ENCODE results near the gene GNG10.

DNA sequence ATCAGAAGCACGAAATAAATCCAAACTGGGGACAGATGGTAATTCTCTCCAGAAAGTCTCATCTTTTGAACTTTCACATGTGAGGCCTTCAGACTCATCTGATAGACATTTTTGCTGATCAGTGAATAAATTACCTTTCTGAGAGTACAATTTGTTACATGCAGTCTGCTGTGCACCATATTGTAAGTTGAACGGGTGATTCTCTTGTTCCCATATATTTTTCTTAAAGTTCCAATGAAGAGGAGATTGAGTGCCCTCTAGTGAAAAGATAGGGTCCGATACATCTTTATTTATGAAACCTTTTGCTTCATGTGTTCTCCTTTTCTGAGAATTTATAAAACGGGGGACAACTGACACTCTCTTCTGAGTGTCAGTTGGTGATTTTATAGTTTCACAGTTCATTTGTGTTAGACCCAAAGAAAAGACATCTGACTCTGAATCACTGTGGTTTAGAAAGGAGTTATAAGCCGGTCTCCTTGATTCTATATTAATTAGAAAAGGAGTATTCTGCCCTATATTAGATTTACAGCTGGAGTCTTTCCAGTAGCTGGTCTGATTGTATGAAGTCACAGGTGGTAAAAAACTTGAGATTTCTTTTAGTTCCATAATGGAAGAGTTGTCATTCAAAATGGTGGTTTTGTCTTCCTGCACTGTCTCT is 30.4 kb downstream of the GNG10 start:
- TF ChIP-seq, protein P1, sequence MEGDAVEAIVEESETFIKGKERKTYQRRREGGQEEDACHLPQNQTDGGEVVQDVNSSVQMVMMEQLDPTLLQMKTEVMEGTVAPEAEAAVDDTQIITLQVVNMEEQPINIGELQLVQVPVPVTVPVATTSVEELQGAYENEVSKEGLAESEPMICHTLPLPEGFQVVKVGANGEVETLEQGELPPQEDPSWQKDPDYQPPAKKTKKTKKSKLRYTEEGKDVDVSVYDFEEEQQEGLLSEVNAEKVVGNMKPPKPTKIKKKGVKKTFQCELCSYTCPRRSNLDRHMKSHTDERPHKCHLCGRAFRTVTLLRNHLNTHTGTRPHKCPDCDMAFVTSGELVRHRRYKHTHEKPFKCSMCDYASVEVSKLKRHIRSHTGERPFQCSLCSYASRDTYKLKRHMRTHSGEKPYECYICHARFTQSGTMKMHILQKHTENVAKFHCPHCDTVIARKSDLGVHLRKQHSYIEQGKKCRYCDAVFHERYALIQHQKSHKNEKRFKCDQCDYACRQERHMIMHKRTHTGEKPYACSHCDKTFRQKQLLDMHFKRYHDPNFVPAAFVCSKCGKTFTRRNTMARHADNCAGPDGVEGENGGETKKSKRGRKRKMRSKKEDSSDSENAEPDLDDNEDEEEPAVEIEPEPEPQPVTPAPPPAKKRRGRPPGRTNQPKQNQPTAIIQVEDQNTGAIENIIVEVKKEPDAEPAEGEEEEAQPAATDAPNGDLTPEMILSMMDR (IDR thresholded peaks at IDR 0.05) = peak; percentile 64
- TF ChIP-seq ZFX (IDR thresholded peaks at IDR 0.05; ENCODE audit: borderline replicate concordance) = no peak

All from 22Rv1 (cell line).